HG02884 (cell line): ENCODE measurements around the gene RNGTT.

ENCODE experiments used
- ATAC-seq: cut with Tn5 transposase; IDR thresholded peaks from one replicate; pipeline ENCODE4 v1.9.1; 2021; ENCODE audit warnings: mild to moderate bottlenecking, moderate library complexity; ENCODE audit not compliant: unreplicated experiment

The RNGTT gene

DNA sequence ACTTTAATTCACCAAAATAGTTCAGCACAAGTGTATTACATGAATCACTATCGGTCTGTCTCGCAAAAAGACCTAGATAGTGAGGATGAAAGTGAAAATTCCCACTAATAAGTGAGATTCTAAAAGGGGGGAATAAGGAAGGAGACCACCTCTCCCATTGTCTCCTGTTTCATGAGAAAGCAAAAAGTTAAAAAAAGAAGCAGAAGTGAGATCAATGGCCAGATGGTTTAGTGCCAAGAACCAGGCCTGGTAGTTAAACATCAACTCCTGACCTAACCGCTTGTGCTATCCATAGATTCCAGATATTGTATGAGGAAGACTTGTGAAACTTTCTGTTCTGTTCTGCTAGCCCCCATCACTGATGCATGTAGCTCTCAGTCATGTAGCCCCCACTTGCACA, 293.0 kb downstream of the RNGTT start:
- no peak for ATAC-seq

DNA sequence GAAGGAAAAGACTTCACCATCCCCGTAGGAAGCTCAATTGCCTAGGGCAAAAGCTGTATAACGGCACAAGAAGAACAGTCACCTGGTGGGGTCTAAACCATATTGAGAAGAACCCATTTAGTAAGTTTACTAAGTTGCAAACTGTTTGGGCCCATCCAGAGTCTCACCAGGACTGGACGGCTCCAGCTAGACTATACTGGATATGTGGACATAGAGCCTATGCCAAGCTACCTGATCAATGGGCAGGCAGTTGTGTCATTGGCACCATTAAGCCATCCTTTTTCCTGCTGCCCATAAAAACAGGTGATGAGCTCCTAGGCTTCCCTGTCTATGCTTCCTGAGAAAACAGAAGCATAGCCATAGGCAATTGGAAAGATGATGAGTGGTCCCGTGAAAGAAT, 293.9 kb downstream of the RNGTT start:
- ATAC-seq = no peak

DNA sequence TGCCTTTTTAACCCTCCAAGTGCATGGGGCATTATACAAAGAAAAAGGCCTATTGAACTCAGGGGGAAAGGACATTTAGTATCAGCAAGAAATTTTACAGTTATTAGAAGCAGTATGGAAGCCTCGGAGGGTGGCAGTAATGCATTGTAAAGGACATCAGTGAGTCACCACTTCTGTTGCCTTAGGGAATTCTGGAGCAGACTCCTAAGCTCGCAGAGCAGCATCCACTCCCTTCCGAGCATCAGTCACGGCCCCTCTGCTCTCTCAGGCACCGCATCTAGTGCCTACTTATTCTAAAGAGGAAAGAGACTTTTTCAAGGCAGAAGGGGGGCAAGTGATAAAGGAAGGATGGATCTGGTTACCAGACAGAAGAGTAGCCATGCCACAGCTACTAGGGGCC, 296.5 kb downstream of the RNGTT start:
- no peak for ATAC-seq

DNA sequence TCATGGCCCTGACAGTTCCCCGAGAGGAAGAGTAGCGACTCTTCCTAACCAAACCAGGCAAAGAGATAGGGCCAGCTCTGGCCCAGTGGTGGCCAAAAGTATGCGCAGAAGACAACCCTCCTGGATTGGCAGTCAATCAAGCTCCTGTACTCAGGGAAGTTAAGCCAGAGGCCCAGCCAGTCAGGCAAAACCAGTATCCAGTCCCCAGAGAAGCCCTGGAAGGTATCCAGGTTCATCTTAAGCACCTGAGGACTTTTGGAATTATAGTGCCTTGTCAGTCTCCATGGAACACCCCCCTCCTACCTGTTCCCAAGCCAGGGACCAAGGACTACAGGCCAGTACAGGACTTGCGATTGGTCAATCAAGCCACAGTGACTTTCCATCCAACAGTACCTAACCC, 298.3 kb downstream of the RNGTT start:
- ATAC-seq = no peak

DNA sequence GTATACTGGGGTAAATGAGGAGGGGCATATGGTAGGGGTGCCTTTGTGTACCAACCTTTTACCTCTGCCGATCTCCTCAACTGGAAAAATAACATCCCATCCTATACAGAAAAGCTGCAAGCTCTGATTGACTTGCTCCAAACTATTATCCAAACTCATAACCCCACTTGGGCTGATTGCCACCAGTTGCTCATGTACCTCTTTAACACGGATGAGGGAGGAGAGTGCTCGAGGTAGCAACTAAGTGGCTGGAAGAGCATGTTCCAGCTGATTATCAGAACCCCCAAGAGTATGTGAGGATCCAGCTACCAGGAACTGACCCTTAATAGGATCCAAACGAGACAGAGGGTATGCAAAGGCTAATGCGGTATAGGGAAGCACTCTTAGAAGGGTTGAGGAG, 299.6 kb downstream of the RNGTT start:
- no peak for ATAC-seq

DNA sequence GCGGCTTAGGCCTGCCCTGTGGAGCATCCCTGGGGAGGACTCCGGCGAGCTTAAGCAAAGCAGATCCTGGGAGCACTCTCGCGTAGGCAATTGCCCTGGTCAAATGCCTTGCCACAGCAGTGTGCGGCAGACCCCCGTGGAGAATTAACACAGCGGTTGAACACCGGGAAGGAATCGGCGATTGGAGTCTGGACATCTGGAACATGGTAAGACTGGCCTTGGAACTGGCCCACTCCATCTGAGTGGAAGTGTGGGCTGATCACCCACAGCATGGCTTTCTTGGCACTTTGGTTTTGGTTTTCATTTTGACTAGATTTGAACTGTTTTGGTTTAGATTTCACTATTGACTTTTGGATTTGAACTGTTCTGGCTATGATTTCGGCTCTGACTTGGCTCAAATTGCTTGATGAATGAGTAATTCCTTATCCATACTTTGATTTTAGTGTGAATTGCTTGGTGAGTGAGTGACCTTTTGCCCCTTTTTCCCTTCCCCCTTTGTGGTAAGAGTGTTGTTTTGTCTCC, 300.7 kb downstream of the RNGTT start:
- ATAC-seq = no peak

DNA sequence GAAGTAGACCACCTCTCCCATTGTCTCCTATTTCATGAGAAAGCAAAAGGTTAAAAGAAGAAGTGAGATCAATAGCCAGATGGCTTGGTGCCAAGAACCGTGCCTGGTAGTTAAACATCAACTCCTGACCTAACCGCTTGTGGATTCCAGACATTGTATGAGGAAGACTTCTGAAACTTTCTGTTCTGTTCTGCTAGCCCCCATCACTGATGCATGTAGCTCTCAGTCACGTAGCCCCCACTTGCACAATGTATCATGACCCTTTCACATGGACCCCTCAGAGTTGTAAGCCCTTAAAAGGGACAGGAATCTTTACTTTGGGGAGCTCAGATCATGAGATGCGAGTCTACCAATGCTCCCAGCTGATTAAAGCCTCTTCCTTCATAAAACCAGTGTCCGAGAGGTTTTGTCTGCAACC, 301.2 kb downstream of the RNGTT start:
- ATAC-seq = no peak

DNA sequence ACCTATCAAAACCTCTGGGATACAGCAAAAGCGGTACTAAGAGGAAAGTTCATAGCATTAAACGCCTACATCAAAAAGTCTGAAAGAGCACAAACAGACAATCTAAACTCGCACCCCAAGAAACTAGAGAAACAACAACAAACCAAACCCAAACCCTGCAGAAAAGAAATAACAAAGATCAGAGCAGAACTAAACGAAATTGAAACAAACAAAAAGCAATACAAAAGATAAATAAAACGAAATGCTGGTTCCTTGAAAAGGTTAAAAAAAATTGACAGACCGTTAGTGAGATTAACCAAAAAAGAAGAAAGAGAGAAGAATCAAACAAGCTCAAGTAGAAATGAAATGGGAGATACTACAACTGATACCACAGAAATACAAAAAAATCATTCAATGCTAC, 302.3 kb downstream of the RNGTT start:
- no peak for ATAC-seq

DNA sequence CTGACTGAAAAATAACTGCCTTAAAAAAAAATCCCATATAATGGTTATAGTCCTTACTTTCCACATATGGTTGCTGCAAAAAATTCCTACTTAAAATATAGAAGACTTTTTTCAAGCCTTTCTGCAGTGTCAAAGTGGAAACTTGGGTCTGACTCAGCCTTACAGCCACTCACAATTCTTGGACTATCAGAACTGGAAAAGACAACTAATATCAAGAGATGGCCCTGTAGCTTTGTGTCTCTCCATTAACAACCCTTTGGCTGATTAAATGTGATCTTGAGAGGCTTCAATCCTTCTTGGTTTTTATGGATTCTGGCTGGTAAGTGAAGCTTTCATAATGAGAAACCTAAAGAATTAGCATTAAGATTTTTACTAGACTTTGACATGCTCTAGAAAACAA, 307.8 kb downstream of the RNGTT start:
- ATAC-seq = no peak

DNA sequence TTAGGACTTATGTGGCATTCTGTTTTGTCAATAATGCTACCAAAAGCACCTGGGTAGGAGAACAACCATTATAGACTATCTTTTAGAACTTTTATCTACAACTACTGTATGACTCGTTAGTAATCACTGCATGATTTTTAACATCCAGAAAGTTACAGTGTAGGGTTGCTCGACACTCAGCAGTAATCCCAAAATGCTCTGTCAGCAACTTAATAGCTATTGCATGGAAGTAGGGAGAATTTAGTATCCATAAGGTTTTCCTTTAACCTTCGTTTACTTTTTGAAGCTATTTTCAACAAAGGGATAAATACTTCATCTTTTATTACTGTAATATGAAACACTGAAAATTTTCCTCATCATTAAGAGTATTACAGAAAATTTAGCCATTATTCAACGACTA, 309.5 kb downstream of the RNGTT start:
- no peak for ATAC-seq

DNA sequence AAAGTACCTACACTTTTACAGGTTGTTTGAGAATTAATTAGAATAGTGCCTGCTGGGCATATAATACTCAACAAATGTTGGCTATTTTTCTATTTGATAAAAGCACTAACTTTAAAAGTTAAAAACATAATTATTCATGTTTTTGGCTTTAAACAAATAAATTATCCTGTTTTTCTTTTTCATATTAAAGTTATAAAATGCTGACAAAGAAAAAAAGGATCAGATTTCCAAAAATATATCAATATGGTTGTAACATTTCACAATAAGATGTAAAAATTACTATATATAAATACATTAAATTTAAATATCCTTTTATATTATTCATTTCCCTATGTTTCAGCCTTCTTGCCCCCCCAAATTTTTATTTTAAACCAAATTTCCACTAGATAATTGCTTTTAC, 312.0 kb downstream of the RNGTT start:
- ATAC-seq = no peak

DNA sequence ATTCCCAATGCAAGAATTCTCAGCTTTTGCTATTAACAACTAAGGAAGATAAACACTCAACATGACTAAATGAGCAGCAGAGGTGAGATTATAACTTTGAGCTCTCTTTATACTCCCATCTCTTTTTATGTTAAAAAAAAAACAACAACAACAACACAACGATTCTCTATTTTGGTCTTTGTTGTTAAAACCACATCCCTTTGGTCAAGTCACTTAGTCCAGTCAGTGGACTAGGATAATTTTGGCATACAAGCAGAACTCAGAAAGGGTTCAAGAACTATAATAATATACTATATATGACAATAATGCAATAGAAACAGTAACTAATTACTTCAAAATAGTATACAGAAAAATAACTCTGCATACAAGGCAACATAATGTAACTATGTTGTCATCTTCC, 312.4 kb downstream of the RNGTT start:
- ATAC-seq = no peak

DNA sequence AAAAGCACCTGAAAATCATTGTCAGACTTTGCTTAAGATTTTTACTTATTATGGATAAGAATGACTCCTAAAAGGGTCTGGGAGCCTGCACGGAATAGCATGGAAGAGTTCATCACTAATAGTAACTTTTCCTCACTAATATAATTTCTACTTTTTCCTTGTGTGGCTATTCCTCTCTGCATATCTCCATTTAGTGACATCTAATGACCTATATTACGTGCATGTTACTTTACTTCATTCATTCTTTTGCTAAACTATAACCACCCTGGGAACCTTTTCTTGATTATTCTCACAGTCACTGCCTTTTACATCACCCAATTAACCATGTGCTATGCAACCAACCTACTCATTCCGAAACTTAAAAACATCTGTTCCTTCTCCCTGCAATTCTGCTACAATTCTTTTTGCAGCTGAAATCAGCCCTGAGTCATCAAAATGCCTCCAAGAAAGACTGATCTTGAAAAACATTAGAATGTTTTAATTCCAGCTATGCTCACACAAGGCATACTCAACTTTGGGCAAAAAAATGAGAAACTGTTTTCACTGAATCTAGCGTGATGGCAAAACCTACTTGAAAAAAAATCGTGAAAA, 313.3 kb downstream of the RNGTT start:
- ATAC-seq = peak; percentile 96

DNA sequence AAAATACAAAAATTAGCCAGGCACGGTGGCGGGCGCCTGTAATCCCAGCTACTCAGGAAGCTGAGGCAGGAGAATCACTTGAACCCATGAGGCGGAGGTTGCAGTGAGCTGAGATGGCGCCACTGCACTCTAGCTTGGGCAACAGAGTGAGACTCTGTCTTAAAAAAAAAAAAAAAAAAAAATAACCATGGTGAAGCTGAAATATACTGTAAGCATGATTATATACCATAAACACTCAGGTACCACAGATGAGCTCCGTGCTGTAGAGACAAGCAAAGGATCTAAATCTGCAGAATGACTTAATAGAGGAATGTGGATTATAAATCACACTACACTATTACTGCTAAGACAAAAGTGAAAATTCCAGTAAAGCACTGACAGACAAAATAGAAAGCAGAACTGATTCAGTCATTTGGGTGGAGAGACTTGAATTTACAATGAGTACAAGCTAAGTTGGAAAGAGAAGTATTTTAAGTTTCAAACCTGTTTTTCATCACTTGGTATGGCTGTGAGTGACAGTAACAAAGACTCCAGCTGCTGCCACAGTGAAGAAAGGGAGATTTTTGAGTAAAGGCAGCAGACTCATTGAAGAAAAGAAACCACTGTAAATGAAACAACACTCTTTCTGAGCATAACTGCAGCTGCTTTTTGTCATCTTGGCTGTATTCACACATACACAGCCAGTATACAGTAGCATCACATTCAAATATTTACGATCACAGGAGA, 322.1 kb downstream of the RNGTT start:
- peak; percentile 98 for ATAC-seq

DNA sequence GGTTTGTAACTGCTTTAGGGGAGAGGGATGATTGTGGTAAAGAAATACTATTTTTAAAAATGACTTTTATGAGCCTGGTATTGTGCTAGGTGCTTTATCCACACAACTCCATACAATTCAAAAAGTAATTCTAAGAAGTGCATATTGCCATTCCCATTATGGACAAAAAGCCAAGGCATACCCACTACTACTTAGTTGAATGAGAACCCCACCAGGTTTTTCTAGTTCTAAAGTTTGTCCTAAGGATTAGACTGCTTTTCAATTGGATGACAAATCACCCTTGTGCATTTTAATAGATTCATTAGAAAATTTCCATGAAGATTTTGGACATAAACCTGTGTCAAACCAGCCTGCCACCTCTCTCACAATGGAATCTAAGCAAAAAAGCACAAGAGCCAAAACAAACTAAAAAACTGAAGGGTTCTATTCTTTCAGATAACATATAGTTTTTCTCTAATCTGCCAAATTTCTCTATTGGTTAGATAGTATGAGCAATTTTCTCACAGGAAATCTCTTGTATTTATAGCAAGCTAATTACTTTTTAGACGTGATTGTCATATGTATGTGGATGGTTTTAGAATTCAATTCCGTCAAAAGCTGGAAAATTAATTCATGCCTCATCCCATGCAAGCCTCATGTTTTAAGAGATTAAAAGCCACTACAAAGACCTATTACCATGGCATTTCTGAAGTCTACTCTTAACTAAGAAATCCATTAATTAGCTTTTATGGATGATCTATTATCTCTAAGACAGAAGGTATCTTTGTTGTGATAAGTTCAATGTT, 325.5 kb downstream of the RNGTT start:
- ATAC-seq = no peak

DNA sequence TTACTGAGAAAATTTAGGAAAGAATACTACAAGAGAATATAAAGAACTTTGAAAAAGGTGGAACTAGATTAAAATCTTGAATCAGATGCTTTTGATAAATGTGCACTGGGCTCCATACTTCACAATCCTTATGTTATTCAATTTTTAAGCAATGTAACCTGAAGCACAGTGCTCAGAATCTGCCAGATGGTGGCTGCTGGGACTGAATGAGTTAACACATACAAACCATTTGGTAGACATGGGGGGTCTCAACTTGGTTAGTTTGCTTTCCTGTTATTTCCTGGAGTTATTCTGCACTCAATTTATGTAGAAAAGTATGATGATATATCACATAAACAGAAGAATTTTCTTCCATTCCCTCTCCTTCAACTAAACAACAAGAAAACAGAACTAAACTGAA, 326.5 kb downstream of the RNGTT start:
- ATAC-seq = no peak

DNA sequence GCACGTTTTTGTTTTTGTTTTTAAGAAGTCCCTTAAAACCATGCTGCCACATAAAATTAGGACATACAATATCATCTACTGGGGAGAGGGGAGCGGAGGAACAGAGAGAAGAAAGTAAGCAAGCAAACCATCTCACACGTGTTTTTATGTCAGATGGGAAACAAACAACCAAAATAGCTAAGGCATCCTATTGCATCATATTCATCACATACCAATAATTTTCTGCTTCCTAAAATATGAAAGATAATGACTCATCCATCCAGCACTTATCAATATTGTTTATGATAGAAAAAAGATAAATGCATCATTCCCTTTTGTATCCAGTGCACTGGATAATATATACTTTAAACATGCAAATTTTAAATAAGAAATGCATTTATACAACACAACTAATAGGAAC, 329.6 kb downstream of the RNGTT start:
- no peak for ATAC-seq

DNA sequence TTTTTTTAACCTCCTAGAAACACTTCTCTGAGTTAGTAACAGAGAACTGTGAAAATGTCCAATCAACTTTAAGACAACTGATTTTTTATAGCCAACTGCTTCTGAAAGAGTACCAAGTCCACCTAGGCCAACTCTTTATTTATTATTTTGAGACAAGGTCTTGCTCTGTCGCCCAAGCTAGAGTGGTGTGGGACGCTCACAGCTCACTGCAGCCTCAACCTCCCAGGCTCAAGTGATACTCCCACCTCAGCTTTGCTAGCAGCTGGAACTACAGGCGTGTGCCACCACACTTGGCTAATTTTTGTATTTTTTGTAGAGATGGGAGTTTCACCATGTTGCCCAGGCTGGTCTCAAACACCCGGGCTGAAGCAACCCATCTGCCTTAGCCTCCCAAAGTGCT, 331.6 kb downstream of the RNGTT start:
- ATAC-seq = no peak

DNA sequence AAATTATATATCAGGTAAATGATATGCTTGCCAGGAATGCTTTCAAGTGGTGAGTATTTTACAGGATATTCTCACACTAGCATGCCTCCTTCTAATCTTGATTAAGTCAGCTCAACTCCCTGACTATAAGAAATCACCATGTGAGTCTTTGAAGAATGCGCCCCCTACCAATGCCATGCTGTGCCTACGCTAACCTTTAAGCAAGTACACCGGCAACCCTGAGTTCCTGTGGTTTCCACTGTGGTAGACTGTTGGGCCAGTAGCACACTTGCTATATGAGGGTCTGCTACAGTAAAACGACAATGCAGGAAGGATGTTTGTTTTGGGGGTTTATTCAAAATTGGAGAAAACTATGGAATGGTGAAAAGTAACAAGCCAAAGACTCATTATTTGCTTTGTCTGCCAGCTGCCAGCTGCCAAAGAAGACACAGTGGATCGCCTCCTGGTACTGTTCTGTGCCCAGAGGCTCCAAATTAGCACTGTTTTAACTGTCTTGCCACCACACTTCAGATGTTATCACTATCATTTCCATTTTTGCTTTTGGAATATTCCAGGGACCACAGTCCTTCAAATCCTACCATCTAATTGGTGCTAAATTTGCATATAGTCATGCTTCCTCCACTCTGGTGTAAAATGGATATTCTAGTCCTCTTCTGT, 333.5 kb downstream of the RNGTT start:
- no peak for ATAC-seq

DNA sequence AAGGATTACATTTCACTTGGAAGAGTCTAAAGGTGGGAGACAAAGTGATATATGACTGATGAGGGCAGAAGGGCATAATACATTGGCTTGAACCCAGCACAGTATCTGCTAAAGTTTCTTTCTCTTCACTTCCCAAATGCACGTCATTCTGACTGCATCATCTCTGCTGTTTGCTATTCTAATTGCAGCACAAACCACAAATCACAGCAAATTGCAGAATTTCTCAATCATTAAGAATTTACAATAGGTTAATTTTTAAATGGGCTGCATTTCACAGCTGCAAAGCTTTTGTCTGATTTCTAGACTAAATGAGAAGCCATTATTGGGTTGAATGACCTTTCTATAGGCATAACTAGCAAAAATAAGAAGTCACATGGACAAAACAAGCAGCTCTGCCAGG, 337.0 kb downstream of the RNGTT start:
- ATAC-seq = no peak

DNA sequence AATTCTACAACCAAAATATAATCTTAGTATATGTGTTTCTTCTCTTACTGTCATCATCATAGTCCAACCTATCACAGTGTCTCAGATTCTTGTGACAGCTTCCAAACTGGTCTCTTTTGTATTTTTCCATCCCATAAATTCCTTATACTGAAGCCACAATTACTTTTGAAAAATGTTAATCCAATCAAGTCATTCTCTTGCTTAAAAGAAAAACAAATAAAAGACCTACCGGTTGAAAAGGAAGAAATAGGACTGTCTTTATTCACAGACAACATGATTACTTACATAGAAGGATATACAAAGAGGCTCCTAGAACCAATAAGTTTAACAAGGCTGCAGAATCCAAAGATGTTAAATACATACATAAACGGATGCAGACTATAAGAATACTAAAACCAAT, 339.9 kb downstream of the RNGTT start:
- no peak for ATAC-seq
